ENCODE data around the gene CCDC190. TPM values are rescaled to one million over a fixed set of nuclear protein-coding genes. Genes with fewer than 3 reads are reported as not detected.

Gene CCDC190
- total RNA-seq, 4 donors from 2014 or later = 0.26 TPM; not detected in 3

Other genes with a start within 250 kb of the CCDC190 start
- 100 to 1,000 TPM; 143 to 194 (median 175) TPM for gene DDR2, start 228.7 kb downstream of the CCDC190 start, total RNA-seq
- gene HSD17B7, start 70.5 kb downstream of the CCDC190 start, total RNA-seq = 1 to 10 TPM; 5.4 to 9.3 (median 6.2) TPM
- 10 to 100 TPM; 15.8 to 39.9 (median 24.0) TPM for gene RGS4, start 208.2 kb upstream of the CCDC190 start, total RNA-seq

Data from esophagus muscularis mucosa (tissue), 4 donors.